Gastrocnemius medialis (tissue), 4 donors: Measurements from ENCODE around the gene ATP11B. TPM values are rescaled to one million over a fixed set of nuclear protein-coding genes. Genes with fewer than 3 reads are reported as not detected.

Experiments used
- ATAC-seq, 2 donors: fragments of 150-250 bp; one replicate each; pipeline ENCODE4 v1.9.1; 2016
- DNase-seq, 2 donors: peaks; one replicate each; pipeline ENCODE4 v3.0.0-alpha.2; 2019
- H3K27ac ChIP-seq, 4 donors: fragments of 200-600 bp; sonication (generic); 1 replicate in 1 of 4; 2 replicates in 3 of 4; pipeline ENCODE4 v1.5.1; 2016 to 2018; ENCODE audit warnings: mild to moderate bottlenecking in 2 of 4, moderate library complexity in 1 of 4
- H3K27me3 ChIP-seq, 3 donors: fragments of 200-600 bp; sonication (generic) in 2 of 3; 1 replicate in 1 of 3; 2 replicates in 2 of 3; pipeline versions ENCODE4 v1.5.1 to v1.6.0; 2016 to 2019; ENCODE audit warnings: mild to moderate bottlenecking in 1 of 3, moderate library complexity in 1 of 3
- H3K36me3 ChIP-seq, 2 donors: fragments of 200-600 bp; sonication (generic) in 1 of 2; one replicate each; pipeline ENCODE4 v1.5.1; 2017 to 2018
- H3K4me1 ChIP-seq, 2 donors: fragments of 200-600 bp; sonication (generic) in 1 of 2; one replicate each; pipeline ENCODE4 v1.5.1; 2016 to 2017; ENCODE audit warnings: mild to moderate bottlenecking in 2 of 2
- H3K4me3 ChIP-seq, 4 donors: fragments of 200-600 bp; sonication (generic) in 3 of 4; 1 replicate in 1 of 4; 2 replicates in 3 of 4; pipeline ENCODE4 v1.5.1; 2016 to 2019; ENCODE audit warnings: mild to moderate bottlenecking in 2 of 4
- H3K9me3 ChIP-seq, 3 donors: fragments of 200-600 bp; sonication (generic) in 2 of 3; 1 replicate in 1 of 3; 2 replicates in 2 of 3; pipeline ENCODE4 v1.5.1; 2016 to 2019
- POLR2A ChIP-seq, 2 donors: fragments of 450-650 bp; IDR thresholded peaks; one replicate each; pipeline ENCODE4 v1.6.1; 2017; ENCODE audit warnings: antibody characterized with exemption in 2 of 2, mild to moderate bottlenecking in 2 of 2, moderate library complexity in 2 of 2
- in situ Hi-C, 4 donors: fragments of 200-750 bp; cut with MboI; loops; one replicate each; pipeline versions ENCODE4 v1.15.0 to v1.8.0; 2017; ENCODE audit warnings: low sequenced_read_pairs in 4 of 4
- intact Hi-C: fragments of 100-400 bp; cut with DNase I; formaldehyde crosslinking; loops from one replicate; pipeline ENCODE4 v1.15.1; 2023; ENCODE audit warnings: low total_unique reads
- total RNA-seq, 4 donors: library from RNA; depleted of rRNA; stranded (reverse); fragments of >200 nt; gene quantifications; one replicate each; pipeline versions ENCODE4 v1.1.0 to v1.2.3, GENCODE V29; 2016
- TF ChIP-seq, protein P1 (sequence below), 5 experiments: fragments of 450-650 bp in 3 of 5; fragments of 200-600 bp in 2 of 5; sonication (generic) in 2 of 5; IDR thresholded peaks in 4 of 5; conservative IDR thresholded peaks in 1 of 5; 1 replicate in 4 of 5; 2 replicates in 1 of 5; pipeline ENCODE4 v1.5.1; 2016 to 2019; ENCODE audit warnings: antibody characterized with exemption in 5 of 5, mild to moderate bottlenecking in 3 of 5, moderate library complexity in 3 of 5

ATP11B gene
- total RNA-seq, 4 donors from 2014 or later, result 16.3 to 44.6 (median 23.4) TPM

DNA sequence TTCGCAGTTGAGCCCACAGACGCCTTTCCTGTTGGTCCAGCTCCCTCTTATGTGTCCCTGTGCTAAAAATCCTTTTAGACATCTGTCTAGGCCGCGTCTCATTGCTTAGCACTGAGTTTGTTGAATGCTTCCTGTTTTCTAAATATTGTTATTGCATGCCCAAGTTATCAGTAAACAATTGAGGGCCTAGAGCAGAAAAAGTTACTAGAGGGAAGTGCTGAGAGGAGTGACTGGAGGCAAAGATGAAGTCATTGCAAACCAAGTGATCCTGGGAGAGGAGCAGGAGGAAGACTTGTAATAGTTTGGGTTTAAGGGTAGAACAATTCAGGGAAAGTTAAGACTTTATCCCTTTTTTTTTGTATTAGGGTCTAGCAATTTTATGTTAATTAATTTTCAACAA is 98.9 kb downstream of the ATP11B start:
- no peak overlapping the region for H3K27ac ChIP-seq
- TF ChIP-seq, protein P1, sequence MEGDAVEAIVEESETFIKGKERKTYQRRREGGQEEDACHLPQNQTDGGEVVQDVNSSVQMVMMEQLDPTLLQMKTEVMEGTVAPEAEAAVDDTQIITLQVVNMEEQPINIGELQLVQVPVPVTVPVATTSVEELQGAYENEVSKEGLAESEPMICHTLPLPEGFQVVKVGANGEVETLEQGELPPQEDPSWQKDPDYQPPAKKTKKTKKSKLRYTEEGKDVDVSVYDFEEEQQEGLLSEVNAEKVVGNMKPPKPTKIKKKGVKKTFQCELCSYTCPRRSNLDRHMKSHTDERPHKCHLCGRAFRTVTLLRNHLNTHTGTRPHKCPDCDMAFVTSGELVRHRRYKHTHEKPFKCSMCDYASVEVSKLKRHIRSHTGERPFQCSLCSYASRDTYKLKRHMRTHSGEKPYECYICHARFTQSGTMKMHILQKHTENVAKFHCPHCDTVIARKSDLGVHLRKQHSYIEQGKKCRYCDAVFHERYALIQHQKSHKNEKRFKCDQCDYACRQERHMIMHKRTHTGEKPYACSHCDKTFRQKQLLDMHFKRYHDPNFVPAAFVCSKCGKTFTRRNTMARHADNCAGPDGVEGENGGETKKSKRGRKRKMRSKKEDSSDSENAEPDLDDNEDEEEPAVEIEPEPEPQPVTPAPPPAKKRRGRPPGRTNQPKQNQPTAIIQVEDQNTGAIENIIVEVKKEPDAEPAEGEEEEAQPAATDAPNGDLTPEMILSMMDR (IDR thresholded peaks at IDR 0.05 in 4 of 5, conservative IDR thresholded peaks at IDR 0.05 in 1 of 5), result no peak
- no peak for TF ChIP-seq POLR2A (IDR thresholded peaks at IDR 0.05)
- peaks cover 8% of the 10 kb centered on the region in 2 donors for H3K4me1 ChIP-seq
- H3K9me3 ChIP-seq, result no peaks in the 10 kb centered on the region
- H3K36me3 ChIP-seq, result peaks cover 0 to 32% of the 10 kb centered on the region in 2 donors
- no peak for ATAC-seq
- no peaks in the 10 kb centered on the region for H3K27me3 ChIP-seq
- in situ Hi-C loops (no loop called here), intact Hi-C loops (no loop called here)
- H3K4me3 ChIP-seq, result no peak overlapping the region
- no peak for DNase-seq

DNA sequence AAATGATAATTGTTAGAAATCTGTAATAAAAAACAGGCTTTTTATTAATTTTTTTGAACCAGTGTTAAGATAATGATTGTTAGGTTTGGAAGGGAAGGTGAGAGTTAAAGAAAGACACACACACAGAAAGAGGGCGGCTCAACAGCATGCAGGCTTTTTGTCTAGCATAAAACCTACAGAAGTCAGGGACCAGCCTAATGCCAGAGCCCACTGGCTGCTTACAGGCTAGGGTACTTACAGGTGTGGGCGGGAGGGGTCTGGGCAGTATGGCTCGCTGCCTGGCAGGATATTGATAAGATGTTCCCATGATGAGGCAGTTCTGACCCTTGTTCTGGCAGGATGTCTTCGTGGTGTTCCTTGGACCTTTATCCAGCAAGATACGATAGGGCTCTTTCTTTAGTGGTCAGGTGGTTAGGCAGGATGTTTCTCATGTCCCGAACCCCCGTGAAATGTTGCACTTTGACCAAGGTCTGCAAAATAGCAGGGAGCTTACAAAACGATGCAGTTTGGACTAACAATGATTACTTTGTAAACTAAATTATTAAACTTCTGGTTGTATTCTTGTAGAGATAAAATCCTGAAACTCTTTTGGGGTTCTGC is 102.3 kb downstream of the ATP11B start:
- no peaks in the 10 kb centered on the region for H3K9me3 ChIP-seq
- no peak for ATAC-seq
- no peaks in the 10 kb centered on the region for H3K27me3 ChIP-seq
- no peak overlapping the region for H3K27ac ChIP-seq
- intact Hi-C loops (no loop called here), in situ Hi-C loops (no loop called here)
- no peak for DNase-seq
- peaks cover 0 to 32% of the 10 kb centered on the region in 2 donors for H3K36me3 ChIP-seq
- no peak overlapping the region for H3K4me3 ChIP-seq
- peaks cover 8% of the 10 kb centered on the region in 2 donors for H3K4me1 ChIP-seq
- no peak for TF ChIP-seq POLR2A (IDR thresholded peaks at IDR 0.05)
- TF ChIP-seq, protein P1 (IDR thresholded peaks at IDR 0.05 in 4 of 5, conservative IDR thresholded peaks at IDR 0.05 in 1 of 5), result no peak

GRCh38 chr3:182896553-182896952 is 103.2 kb downstream of the ATP11B start:
- intact Hi-C loops (no loop called here), in situ Hi-C loops (no loop called here)
- Histone ChIP-seq H3K4me1 (peaks cover 8% of the 10 kb centered on the region in 2 donors), H3K9me3 (no peaks in the 10 kb centered on the region), H3K4me3 (no peak overlapping the region), H3K36me3 (peaks cover 0 to 25% of the 10 kb centered on the region in 2 donors), H3K27ac (no peak overlapping the region), H3K27me3 (no peaks in the 10 kb centered on the region)
- ATAC-seq (no peak), DNase-seq (no peak)
- TF ChIP-seq POLR2A (IDR thresholded peaks at IDR 0.05), result no peak
- TF ChIP-seq, protein P1 (IDR thresholded peaks at IDR 0.05 in 4 of 5, conservative IDR thresholded peaks at IDR 0.05 in 1 of 5), result no peak

- no peaks in the 10 kb centered on the region for H3K27me3 ChIP-seq
- ATAC-seq (no peak), DNase-seq (no peak)
- H3K9me3 ChIP-seq, result no peaks in the 10 kb centered on the region
- H3K36me3 ChIP-seq, result peaks cover 0 to 64% of the 10 kb centered on the region in 2 donors
- H3K27ac ChIP-seq, result no peak overlapping the region
- intact Hi-C loops (no loop called here), in situ Hi-C loops (no loop called here)
- no peaks in the 10 kb centered on the region for H3K4me1 ChIP-seq
- TF ChIP-seq, protein P1 (IDR thresholded peaks at IDR 0.05 in 4 of 5, conservative IDR thresholded peaks at IDR 0.05 in 1 of 5), result no peak
- no peak for TF ChIP-seq POLR2A (IDR thresholded peaks at IDR 0.05)
- no peak overlapping the region for H3K4me3 ChIP-seq
These were observed 108.9 kb downstream of the ATP11B start for GRCh38 chr3:182902236-182902635.

DNA sequence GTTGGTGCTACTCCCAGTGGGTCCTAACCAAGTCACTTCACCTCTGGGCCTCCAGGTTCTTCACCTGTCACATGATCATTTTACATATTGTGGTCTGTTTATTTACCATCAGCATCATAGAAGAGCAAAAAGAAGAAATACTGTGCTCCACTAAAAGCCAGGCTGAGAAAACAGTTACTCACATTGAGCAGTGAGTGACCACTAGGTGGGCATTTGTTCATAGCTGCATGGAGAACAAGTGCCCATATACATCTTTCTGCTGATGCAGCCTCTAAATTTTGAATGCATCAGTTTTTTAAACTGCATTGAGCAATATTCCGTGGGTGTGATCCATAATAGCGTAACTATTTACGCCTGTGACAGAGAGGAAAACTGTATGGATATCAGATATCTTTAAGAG is 110.9 kb downstream of the ATP11B start:
- intact Hi-C loops, result no loop called here
- no peaks in the 10 kb centered on the region for H3K27me3 ChIP-seq
- H3K4me3 ChIP-seq, result no peak overlapping the region
- DNase-seq (no peak), ATAC-seq (no peak)
- H3K27ac ChIP-seq, result no peak overlapping the region
- H3K9me3 ChIP-seq, result no peaks in the 10 kb centered on the region
- peaks cover 0 to 57% of the 10 kb centered on the region in 2 donors for H3K36me3 ChIP-seq
- TF ChIP-seq POLR2A (IDR thresholded peaks at IDR 0.05), result no peak
- TF ChIP-seq, protein P1 (IDR thresholded peaks at IDR 0.05 in 4 of 5, conservative IDR thresholded peaks at IDR 0.05 in 1 of 5), result peak in 1 of 5 experiments; percentile 19
- H3K4me1 ChIP-seq, result no peaks in the 10 kb centered on the region
- in situ Hi-C loops, result no loop called here
